Activated CD8-positive, alpha-beta memory T cell treated with anti-CD3 and anti-CD28 coated beads, Interleukin-2, amount 50 U/mL, for 48 hours (primary cell): ENCODE results near the gene RFLNA.

ENCODE experiments used
- DNase-seq: peaks from one replicate; pipeline ENCODE4 v3.0.0-alpha.2; 2020

RFLNA gene, protein sequence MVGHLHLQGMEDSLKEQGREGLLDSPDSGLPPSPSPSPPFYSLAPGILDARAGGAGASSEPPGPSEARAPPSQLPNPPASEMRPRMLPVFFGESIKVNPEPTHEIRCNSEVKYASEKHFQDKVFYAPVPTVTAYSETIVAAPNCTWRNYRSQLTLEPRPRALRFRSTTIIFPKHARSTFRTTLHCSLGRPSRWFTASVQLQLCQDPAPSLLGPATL

DNA sequence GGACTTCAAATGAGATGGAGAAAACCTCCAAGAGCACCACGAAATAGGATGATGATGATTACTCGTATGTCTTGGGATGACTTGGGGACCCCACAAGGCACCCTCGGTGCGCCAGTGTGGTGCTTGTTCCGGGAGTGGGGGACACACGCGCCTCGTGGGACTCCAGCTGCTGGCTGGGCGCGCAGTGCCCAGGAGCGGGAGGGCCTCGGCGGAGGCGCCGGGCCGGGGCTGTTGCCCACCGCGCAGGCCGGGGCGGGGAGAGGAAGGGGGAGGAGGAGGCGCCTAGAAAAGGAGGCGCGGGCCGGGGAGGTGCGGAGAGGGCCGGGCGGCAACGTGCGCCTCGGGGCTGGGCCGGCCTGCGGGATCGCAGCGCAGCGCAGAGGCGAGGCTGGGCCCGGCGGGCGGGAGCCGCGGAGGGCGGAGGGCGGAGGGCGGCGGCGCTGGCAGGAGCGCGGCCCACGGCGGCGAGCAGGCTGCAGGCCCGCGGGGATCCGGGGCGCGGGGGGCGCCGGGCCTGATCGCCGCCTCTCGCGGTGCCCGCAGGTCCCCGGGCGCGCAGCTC, at the start of gene RFLNA:
Gene RFLNA, plus strand, starts transcription at position 314 of the 562 bp plus-strand sequence. CDS start 337 bp downstream, outside the sequence.
- no peak for DNase-seq

DNA sequence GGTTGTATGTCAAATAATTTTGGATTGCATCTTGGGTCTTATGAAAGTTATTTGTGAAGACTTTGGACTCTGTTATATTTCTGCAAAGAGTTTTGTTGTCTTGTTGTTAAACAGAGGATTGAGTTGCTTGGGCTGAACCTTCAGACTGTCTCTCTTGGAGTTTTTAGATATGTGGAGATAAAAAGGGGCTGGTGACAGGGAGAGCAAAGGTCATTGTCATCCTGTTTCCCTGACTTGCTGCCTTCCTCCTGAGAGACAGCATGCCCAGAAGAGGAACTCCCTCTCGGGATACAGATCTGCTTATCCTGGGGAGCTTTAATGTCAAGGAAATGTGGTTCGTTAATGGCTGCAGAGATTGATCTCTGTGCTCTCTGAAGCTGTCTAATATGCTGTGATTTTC, 47.6 kb upstream of the RFLNA start:
- DNase-seq, result no peak

DNA sequence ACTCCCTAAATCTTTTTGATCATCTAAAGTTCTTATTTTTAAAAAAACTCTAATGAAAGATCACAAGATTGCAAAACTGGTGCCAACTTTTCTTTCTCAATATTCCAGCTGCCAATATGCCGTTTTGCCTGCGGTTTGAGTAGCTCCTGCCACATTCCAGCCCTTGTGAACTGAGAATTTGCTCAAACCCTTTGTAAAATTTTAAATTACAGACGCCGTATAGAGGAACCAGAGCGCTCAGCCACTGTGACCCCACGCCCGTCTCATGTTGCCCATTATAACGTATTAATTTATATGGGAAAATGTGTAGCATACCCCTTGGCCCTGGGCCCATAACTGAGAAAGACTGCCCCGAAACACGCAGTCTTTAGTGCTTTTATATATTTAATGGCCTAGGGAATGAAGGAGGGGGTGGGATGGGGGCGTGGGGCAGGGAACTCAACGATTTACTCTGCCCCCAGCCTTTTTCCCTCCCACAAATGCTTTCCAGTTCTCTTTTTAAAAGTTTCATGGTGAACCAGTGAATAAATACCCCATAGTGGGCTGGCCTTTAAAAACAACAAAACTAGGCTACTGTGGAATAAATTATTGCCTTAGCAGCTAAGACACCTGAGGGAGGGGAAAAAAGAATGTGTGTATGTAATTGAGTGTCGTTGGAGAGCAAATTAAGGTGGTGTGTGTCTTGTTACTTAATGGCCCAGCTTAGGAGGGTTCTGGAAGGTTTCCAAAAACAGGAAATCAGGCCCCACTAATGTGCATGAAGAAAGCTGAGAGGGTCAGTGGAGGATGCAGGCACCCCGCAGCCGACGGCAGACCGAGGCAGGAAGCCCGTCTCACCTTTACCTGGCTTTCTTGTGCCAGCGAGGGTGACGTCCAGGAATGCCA, 45.7 kb upstream of the RFLNA start:
- DNase-seq, result no peak

DNA sequence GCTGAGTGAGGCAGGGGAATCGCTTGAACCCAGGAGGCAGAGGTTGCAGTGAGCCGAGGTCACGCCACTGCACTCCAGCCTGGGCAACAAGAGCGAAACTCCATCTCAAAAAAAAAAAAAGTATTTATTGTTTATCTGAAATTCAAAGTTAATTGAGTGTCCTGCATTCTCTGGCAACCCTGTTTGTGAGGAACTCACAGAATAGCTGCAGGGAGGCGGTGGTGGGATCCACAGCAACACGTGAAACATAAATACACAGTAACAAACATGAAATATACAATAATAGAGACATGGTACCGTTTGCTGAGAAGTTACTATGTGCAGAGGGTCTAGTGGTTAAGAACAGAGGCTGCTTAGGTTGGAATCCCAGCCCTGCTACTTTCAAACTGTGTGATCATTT, 43.7 kb upstream of the RFLNA start:
- DNase-seq, result no peak

DNA sequence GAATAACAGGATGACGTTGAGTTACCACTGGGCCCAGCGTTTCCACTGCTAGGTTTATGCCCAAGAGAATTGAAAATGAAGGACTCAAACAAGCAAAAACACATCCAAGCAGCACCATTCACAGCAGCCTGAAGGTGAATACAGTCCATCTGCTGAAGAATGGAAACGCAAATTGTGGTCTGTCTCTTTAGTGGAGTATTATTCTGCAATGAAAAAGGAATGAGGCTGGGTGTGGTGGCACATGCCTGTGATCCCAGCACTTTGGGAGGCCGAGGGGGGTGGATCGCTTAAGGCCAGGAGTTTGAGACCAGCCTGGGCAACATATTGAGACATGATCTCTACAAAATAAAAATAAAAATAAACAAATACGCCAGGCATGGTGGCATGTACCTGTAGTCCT, 41.9 kb upstream of the RFLNA start:
- no peak for DNase-seq

DNA sequence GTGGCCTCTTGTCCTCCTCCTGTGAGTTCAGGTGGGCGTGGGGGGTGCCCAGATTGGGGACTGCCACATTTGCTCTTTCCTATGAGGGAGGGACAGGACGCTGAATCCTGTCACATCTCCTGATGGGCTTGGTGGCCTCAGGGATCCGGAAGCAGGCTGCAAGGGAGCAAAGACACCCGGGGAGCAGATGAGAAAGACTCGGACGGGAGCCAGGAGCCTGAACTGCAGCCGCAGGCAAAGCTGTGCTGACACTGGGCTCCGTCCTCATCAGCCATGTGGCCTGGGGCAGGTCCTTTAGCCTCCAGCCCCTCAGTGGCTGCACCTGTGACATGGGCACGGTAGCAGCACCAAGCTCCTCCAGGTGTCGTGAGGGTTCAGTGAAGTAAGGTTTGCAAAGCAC, 40.8 kb upstream of the RFLNA start:
- no peak for DNase-seq

DNA sequence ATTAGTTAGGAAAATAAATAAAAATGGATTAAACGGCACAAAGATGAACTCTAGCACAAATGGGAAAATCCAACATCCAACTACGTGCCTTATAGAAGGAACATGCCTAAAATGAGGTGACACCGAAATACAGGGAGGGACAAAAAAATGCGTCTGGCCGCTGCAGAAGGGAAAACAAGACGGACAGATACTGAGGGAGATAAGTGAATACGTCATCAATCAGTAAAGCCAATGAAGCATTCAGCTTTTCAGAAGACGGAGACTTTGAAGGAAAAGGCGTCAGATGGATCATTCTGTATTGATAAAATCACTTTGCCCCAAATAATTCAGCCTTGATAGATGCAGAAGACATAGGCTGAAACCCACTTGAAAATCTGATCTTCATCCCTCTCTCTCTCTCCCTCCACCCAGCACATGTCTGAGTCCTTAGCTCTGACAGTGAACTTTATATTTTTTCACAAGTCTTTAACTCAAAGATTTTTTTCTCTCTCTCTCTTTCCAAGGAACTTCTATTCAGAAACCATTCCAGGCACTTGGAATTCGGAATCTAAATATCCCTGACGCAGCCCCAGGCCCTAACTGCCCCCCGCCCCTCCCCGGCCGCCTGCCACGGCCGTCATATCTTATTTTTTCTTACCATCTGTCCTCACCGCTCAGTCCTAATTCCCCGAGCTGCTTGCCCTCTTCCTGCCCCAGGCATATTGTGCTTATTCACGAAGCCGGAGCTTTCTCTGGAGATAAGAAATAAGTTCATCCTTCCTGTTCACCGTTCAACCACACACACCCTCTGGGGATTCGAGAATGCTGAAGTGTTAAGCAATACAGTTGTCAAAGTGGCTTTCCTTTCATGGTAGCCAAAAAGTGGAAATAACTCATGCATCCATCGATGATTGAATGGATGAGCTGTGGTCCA, 35.5 kb upstream of the RFLNA start:
- no peak for DNase-seq

DNA sequence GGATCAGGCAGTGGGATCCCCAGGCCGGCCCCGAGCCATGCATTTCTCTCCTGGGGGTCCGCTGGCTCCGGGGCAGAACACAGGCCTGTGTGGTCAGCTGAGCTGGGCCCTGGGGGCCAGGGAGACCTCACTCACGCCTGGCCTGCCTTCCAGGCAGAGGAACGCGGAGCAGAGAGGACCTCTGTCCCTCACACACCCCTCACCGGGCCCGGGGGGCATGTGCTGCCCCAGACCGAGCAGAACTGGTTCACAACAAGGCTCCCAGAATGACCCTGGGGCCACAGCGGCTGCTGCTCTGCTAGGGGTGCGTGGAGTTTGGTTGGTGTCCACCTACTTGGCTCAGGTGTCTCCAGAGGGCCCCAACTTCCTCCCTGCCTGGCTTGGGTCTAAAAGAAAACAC, 33.0 kb upstream of the RFLNA start:
- no peak for DNase-seq

DNA sequence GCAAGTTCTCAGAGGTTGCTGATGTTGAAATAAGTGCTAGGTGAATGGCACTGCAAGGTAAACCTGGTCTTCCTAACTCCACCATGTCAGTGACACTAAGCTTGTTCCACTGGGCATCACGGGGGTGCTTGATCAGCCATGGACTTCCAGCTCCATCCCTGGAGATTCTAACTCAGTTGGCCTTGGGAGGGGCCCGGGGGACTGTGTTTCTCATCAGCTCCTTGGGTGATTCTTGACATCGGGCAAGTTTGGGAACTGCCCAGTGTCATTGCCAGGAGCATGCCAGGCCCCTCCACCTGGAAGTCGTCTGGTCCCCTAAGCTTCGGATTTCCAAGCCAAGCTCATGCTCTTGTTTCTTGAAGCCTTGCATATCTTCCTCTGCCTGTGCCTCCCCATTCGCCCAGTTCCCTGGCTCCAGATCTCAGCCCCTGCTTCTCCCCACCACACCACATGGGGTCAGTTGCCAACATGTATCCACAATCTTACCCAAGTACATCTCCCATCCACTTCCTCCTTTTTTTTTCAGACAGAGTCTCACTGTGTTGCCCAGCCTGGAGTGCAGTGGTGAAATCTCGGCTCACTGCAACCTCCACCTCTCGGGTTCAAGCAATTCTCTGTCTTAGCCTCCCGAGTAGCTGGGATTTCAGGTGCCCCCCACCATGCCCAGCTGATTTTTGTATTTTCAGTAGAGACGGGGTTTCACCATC, 30.7 kb upstream of the RFLNA start:
- no peak for DNase-seq

DNA sequence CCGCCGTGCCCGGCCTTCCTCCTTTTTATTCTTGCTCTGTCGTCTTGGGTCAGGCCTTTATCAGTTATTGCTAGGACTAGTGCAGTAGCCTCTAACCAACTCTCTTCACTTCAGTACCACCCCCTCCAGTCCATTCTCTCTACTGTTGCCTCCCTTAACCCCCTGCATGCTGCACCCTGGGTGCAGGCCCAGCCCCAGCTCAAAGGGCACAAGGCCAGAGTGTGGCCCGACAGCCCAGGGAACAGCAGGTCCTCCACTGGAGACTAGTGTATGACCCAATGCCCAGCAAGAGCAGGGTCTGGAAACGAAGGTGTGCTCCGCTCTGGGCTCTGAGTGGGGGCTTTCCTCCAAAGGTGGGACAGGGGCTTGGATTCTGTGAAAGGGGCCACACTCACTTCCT, 30.0 kb upstream of the RFLNA start:
- no peak for DNase-seq

DNA sequence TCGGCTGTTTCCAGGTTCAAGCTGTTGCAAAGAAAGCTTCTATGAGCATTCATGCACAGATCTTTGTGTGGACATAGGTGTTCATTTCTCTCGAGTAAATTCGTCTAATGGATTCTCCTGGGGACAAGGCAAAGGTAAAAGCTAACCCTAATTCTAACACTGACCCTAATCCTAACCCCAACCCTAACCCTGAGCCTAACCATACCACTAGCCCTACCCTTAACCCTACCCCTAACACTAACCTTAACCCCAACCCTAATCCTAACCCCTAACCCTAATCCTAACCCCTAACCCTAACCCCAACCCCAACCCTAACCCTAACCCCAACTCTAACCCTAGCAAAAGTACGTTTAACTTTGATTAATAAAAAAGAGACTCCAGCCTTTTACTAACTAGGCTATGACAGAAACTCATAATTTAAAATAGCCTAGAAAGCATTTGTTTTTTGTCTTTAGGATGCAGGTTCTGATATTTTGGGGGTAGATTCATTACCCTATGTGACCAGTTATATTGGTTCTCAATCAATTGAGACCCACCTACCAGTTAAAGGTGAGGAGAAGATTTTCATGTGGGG, 27.6 kb upstream of the RFLNA start:
- DNase-seq, result no peak

DNA sequence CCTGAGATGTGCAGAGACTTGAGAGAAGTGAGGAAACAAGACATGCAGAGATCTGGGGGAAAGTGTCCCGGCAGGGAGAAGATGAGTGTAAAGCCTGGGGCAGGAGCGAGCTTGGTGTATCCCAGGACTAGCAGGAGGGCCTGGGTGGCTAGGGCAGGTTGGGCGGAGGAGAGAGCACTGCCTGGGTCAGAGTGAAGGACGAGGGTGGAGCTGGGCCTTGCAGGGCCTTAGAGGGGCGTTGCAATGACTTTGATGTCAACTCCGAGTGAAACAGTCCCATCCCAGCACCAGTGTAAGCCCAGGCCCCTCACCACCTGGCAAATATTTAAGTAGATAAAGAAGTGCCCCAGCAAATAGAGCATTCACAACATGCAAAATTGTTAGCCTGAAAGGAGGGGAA, 24.2 kb upstream of the RFLNA start:
- no peak for DNase-seq

DNA sequence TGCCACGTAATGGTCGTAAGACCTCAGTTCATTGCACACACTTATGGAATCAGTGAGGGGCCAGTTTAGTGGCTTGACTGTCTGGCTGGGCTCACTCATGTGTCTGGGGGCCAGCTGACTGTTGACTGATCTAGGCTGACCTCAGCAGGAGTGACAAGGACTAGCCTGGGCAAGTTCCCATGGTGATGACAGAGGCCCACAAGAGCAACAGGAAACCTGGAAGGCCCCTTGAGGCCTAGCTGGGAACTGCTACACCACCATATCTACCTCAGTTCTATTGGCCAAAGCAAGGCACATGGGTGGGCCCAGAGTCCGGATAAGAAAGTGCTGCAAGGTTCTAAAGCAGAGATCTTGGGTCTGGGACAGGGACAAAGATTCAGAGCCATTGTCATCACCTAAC, 21.3 kb upstream of the RFLNA start:
- no peak for DNase-seq

DNA sequence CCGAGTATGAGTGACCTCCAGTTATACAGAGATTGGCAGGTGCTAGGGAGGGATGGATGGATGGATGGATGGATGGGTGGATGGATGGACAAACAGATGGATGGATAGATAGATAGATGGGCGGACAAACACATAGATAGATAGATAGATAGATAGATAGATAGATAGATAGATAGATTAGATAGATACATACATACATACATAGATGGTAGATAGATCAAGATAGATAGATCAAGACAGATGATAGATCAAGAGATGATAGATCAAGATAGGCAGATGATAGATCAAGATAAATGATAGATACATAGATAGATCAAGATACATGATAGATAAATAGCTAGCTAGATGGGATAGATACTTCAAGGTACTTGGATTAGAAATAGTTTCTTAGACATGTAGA, 18.6 kb upstream of the RFLNA start:
- no peak for DNase-seq

DNA sequence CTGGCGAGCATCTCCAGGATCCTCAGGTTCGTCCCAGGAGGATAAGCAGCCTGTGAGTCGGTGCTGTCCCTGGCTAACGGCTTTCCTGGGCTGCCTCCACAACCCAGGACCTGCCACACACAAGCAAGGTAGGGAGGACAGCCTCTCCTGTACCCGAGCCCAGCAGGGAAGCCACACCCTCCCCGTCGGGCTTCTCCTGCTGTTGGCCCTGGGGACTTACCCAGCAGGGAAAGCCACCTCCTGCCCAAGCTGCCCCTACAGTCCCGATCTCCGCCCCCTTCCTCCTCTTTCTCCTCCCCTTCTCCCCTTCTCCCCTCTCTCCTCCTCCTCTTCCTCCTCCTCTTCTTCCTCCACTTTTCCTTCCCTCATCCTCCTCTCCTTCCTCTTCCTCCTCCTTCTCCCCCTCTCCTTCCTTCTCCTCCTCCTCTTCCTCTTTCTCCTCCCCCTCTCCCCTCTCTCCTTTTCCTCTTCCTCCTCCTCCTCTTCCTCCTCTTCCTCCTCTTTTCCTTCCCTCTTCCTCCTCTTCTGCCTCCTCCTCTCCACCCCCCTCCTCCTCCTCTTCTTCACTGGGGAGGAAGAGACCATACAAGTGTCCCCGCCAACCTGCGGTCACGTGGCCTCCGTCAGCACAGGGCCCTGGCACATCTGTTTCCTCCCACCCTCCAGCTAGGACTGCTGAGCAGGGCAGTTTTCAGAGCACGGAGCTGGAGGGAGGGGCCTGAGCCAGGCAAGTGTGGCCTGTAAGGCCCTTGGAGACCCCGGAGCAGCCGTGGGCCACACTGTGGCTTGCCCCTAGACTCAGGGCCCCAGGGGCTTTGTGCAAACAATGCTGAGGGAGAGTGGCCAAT, 17.3 kb upstream of the RFLNA start:
- DNase-seq, result no peak

DNA sequence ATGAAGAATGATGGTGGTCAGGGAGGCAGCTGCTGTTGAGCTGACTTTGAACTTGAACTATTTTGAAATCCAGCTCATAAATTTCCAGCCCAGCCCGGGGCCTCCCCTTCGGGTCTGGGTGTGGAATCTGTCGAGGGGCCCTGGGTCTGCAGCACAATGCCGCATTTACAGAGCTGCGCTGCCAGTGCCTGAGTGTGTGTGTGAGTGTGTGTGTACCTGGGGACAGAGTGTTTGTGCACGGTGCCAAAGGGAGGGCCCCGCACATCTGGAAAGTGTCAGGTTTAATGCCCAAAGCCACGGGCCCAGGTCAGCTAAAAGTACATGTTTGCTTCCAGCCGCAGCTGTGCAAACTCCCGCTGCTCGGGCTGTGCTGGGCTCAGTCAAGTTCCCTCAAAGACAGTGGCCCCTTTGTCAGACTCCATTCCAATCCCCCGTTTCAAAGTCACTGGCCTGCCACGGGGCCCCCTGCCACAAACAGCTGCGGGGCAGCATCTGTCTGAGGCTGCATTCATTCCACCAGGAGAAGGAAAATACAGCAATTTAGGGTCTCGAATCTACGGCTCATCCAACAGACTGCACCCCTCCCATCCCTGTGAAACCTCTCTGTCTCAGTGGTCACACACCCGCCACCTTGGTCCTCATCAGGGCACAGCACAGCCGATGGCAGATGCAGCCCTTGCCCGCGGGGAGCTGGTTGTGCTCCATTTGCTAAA, 16.3 kb upstream of the RFLNA start:
- no peak for DNase-seq

DNA sequence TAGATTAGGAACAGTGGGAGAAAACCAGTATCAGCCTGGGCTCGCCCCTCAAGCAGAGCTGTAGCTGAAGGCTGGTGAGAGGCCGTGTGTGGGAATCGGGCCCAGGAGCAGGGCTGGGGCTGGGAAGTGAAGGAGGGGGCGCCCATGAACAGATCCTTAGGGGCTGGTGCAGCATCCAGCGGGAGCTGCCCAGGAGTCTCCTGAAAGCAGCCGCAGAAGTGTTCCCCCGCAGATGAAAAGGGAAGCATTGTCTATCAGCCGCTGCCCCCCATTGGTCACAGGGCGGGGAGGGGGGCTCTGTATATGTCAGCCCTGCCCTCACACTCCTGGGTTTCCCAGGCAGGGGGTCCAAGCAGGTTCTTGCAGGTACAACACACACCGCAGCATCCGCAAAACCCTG, 15.6 kb upstream of the RFLNA start:
- DNase-seq, result no peak

DNA sequence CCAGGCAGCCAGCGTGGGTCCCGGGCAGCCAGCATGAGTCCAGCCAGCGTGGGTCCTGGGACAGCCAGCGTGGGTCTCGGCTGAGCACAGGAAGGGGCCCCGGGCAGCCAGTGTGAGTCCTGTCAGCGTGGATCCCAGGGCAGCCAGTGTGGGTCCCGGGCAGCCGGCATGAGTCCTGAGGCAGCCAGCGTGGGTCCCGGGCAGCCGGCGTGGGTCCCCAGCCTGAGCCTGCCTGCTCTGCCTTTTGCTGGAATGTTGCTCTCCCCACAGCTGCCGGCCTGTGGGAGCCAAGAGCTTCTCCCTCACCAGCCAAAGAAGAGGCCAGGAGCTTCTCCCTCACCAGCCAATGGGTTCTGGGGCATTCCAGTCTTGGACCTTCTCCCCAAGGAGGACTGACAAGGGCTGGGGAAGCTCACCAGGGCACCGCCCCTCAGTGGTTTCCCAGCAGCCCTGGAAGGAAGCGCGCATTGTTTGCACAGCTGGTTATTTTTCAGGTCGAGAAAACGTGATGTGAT, 15.0 kb upstream of the RFLNA start:
- DNase-seq, result no peak

DNA sequence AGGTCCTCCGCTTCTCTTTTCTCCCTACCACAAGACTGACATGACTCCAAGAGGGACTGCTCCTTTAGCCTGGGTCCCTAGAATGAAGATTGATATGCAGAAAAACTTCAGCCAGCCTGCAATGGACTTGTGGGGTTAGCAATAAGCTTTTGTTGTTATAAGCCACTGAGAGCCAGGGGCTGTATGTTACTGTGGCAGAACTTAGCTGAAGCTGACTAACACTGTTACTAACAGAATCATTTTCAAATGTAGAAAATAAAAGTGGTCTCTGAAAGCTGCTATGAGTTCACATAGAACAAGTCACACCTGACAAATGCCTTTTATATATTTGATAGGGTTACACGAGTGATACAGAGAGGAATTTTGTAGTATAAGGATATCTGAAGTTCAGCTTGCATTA, 13.6 kb upstream of the RFLNA start:
- DNase-seq, result no peak

DNA sequence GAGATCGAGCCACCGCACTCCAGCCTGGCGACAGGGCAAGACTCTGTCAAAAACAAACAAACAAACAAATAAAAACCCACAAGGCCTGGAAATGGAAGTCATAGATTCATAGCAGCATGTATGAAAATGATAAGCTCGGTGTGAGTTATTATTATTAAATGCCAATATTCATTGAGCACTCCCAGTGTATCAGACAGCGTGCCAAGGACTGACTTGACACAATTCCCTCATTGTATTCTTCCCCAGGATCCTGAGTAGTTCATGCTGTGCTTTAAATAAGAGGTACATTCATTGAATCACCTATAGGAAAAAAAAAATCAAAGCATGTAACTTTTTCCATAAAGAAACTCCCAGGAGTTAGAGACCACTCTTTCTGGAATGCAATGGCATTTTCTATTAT, 12.6 kb upstream of the RFLNA start:
- no peak for DNase-seq
